ENCODE data around the gene GBF1. TPM values are rescaled to one million over a fixed set of nuclear protein-coding genes. Genes with fewer than 3 reads are reported as not detected.

GBF1 gene
- total and polyA plus RNA-seq, 8 donors = 44.7 to 57.2 (median 46.6) TPM

- Histone ChIP-seq H3K4me3 (no peak overlapping the region), H3K27ac (no peak overlapping the region), H3K4me1 (peaks cover 0 to 4% of the 10 kb centered on the region in 2 donors), H3K9me3 (no peaks in the 10 kb centered on the region), H3K27me3 (no peaks in the 10 kb centered on the region), H3K36me3 (peaks cover 0 to 40% of the 10 kb centered on the region in 2 donors)
- DNase-seq = no peak
- no peak for TF ChIP-seq CTCF (IDR thresholded peaks at IDR 0.05)
- ATAC-seq = no peak
- intact Hi-C loops (cut with DNase I) = no loop called here
These were observed 97.6 kb downstream of the GBF1 start for GRCh38 chr10:102342958-102343357.

- DNase-seq (no peak), ATAC-seq (no peak)
- no peak for TF ChIP-seq CTCF (IDR thresholded peaks at IDR 0.05)
- no peaks in the 10 kb centered on the region for H3K27me3 ChIP-seq
- H3K4me1 ChIP-seq = peaks cover 0 to 4% of the 10 kb centered on the region in 2 donors
- H3K27ac ChIP-seq = no peak overlapping the region
- no peak overlapping the region for H3K4me3 ChIP-seq
- intact Hi-C loops (cut with DNase I) = no loop called here
- H3K36me3 ChIP-seq = peaks cover 0 to 40% of the 10 kb centered on the region in 2 donors
- no peaks in the 10 kb centered on the region for H3K9me3 ChIP-seq
These were observed 98.7 kb downstream of the GBF1 start for GRCh38 chr10:102344067-102344466.

GRCh38 chr10:102347236-102347828 is 102.0 kb downstream of the GBF1 start:
- no peaks in the 10 kb centered on the region for H3K9me3 ChIP-seq
- intact Hi-C loops (cut with DNase I) = no loop called here
- no peak overlapping the region for H3K27ac ChIP-seq
- no peak overlapping the region for H3K4me3 ChIP-seq
- peak; percentile 24 to 32 for TF ChIP-seq CTCF (IDR thresholded peaks at IDR 0.05)
- ATAC-seq = peak; percentile 75
- DNase-seq = peak in 1 of 4 donors; percentile 35
- H3K4me1 ChIP-seq = peaks cover 0 to 4% of the 10 kb centered on the region in 2 donors
- H3K27me3 ChIP-seq = no peaks in the 10 kb centered on the region
- H3K36me3 ChIP-seq = peaks cover 0 to 62% of the 10 kb centered on the region in 2 donors

- H3K36me3 ChIP-seq = peaks cover 0 to 70% of the 10 kb centered on the region in 2 donors
These were observed 106.9 kb downstream of the GBF1 start for GRCh38 chr10:102352066-102352715.

More at GRCh38 chr10:102352066-102352715, 106.9 kb downstream of the GBF1 start:
- Histone ChIP-seq H3K4me1 (no peaks in the 10 kb centered on the region), H3K4me3 (no peak overlapping the region), H3K27me3 (no peaks in the 10 kb centered on the region), H3K9me3 (no peaks in the 10 kb centered on the region), H3K27ac (no peak overlapping the region)
- intact Hi-C loops (cut with DNase I) = loop anchor here (5.0 to 10.0 kb wide), 3 partner anchors 117 to 197 kb away; partner anchors contain the start of gene NOLC1 (in 1 of the 2)
- TF ChIP-seq CTCF (IDR thresholded peaks at IDR 0.05) = peak; percentile 85 to 93
- peak in 2 of 4 donors; percentile 49 to 72 for DNase-seq
- peak; percentile 84 for ATAC-seq

Data from left lung (tissue), 10 donors.